Renal pelvis (tissue), 4 donors: ENCODE results near the gene KRTAP22-1. TPM values are rescaled to one million over a fixed set of nuclear protein-coding genes. Genes with fewer than 3 reads are reported as not detected.

Experiments
- DNase-seq: peaks from one replicate; pipeline ENCODE4 v3.0.0-alpha.2; 2013
- polyA plus RNA-seq, 3 donors: library from polyadenylated mRNA; unstranded; fragments of 120-200 nt; gene quantifications; one replicate each; pipeline ENCODE4 v1.2.1, GENCODE V29; 2013; ENCODE audit not compliant: insufficient read length in 3 of 3

KRTAP22-1 gene
- polyA plus RNA-seq, 3 donors: not detected

DNA sequence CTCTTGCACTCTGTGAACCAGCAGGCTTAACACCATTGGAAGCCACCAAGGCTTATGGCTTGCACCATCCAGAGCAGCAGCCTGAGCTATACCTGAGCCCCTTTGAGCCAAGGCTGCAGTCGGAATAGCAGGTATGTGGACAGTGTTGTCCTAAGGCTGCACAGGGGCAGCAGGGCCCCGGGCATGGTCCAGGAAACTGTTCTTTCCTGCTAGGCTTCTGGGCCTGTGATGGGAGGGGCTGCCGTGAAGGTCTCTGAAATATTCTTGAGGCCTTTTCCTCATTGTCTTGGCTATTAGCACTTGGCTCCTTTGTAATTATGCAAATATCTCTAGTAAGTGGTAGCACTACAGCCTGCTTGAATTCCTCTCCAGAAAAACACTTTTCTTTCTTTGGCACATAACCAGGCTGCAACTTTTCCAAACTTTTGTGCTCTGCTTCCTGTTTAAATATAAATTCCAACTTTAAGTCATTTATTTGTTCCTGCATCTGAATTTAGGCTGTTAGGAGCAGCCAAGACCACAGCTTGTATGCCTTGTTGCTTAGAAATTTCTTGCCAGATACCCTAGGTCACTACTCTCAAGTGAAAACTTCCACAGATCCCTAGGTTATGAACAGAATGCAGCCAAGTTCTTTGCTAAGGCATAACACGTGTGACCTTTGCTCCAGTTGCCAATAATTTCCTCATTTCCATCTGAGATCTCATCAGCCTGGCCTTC, 24.7 kb downstream of the KRTAP22-1 start:
- DNase-seq: no peak

GRCh38 chr21:30628109-30628508, 27.2 kb downstream of the KRTAP22-1 start:
- DNase-seq: no peak

- no peak for DNase-seq
Observed at GRCh38 chr21:30629200-30629599, 28.3 kb downstream of the KRTAP22-1 start.

DNA sequence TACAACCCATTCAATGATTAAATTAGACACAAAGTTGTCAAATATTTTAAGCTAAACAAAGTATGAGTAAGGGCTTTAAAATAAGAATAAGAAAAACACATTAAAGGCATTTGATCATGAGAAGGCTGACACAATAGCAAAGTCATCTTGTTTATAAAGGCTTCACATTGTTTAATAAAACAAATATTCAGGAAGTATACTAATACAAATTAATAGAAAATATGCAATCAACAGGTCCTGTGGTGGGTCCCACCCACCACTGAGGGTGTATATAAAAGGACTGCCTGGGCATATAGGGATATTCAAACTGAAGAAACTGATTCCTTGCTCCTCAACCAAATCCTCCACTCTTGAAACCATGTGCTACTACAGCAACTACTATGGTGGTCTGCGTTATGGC, 34.0 kb downstream of the KRTAP22-1 start, which contains the start of gene KRTAP20-2:
KRTAP20-2 (plus strand) TSS at position 301 of the 400 bp plus-strand sequence; CDS start at position 359, 58 bp downstream.
- no peak for DNase-seq

DNA sequence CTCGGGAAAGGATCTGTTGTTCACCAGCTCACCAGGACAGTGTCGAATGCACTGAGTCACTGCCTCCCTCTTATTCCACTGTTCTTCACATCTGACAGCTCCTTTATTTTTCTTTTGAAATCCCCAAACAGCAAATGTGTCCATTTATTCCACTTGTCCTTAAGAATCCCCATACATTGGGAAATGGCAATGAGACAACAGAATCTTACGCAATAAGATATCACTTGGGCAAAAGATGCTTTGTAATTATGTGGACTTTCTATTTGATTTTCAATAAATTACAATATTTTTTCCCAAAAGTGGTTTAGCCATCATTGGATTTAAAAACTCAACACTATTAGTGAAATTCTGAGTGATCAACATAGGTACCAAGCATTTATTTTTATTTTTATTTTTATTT, 37.8 kb downstream of the KRTAP22-1 start:
- no peak for DNase-seq

DNA sequence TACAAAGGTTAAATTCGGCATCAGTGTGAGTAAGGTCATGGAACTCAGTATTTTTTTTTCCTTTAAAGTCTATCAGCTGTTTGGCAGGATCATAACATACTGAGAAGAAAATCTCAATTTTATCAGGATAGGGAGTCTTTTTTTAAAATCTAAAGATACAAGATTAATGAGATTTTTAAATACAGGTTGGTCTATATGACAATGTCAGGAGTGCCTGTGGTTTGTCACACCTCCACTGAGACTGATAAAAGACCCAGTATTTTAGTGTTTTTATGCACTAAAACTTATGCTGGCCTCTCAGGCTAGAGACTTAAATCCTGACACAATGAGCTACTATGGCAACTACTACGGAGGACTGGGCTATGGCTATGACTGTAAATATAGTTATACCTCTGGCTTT, 41.7 kb downstream of the KRTAP22-1 start, which contains the start of gene KRTAP20-3:
KRTAP20-3 (plus strand) TSS at position 301 of the 400 bp plus-strand sequence.
- no peak for DNase-seq

DNA sequence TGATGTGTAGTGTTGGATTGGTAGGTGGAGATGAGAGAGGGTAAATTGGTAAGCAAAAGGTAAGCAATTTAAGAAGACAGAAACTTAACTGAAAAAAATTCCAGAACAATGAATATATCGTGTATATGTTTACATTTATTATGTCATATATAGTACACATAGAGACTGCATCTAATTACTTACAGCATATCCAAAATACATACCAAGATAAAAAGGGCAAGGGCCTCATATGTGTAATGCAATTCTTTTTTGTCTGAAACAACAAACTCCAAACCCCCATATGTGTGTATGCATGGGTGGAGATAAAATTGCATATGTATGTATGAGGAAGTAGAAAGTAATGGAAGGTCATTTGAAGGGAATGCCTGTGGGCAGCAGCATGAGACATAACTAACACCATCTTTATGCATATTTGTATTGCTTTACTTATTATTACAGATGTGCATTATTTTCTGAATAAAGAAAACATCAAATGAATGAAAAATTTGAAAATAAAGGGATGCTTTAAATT, 46.1 kb downstream of the KRTAP22-1 start:
- no peak for DNase-seq

Other genes starting within 250 kb of the KRTAP22-1 start
- gene KRTAP13-2, start 228.8 kb upstream of the KRTAP22-1 start, polyA plus RNA-seq: not detected
- gene KRTAP13-1, start 205.1 kb upstream of the KRTAP22-1 start, polyA plus RNA-seq: not detected
- gene KRTAP13-3, start 175.2 kb upstream of the KRTAP22-1 start, polyA plus RNA-seq: not detected
- gene KRTAP13-4, start 170.9 kb upstream of the KRTAP22-1 start, polyA plus RNA-seq: not detected
- not detected for gene KRTAP15-1, start 160.8 kb upstream of the KRTAP22-1 start, polyA plus RNA-seq
- not detected for gene KRTAP19-1, start 120.7 kb upstream of the KRTAP22-1 start, polyA plus RNA-seq
- not detected for gene KRTAP19-2, start 113.7 kb upstream of the KRTAP22-1 start, polyA plus RNA-seq
- not detected for gene KRTAP19-3, start 109.1 kb upstream of the KRTAP22-1 start, polyA plus RNA-seq
- not detected for gene KRTAP19-4, start 103.9 kb upstream of the KRTAP22-1 start, polyA plus RNA-seq
- gene KRTAP19-5, start 98.9 kb upstream of the KRTAP22-1 start, polyA plus RNA-seq: not detected
- not detected for gene KRTAP19-6, start 59.2 kb upstream of the KRTAP22-1 start, polyA plus RNA-seq
- not detected for gene KRTAP19-7, start 39.8 kb upstream of the KRTAP22-1 start, polyA plus RNA-seq
- not detected for gene KRTAP22-2, start 10.7 kb upstream of the KRTAP22-1 start, polyA plus RNA-seq
- gene KRTAP6-3, start 8.6 kb upstream of the KRTAP22-1 start, polyA plus RNA-seq: not detected
- gene KRTAP6-2, start 2.2 kb upstream of the KRTAP22-1 start, polyA plus RNA-seq: not detected
- not detected for gene KRTAP6-1, start 12.8 kb downstream of the KRTAP22-1 start, polyA plus RNA-seq
- gene KRTAP20-1, start 15.3 kb downstream of the KRTAP22-1 start, polyA plus RNA-seq: not detected
- not detected for gene KRTAP20-4, start 19.5 kb downstream of the KRTAP22-1 start, polyA plus RNA-seq
- gene KRTAP20-2, start 34.1 kb downstream of the KRTAP22-1 start, polyA plus RNA-seq: not detected
- gene KRTAP20-3, start 41.8 kb downstream of the KRTAP22-1 start, polyA plus RNA-seq: not detected
- gene KRTAP21-3, start 117.7 kb downstream of the KRTAP22-1 start, polyA plus RNA-seq: not detected
- not detected for gene KRTAP21-2, start 146.2 kb downstream of the KRTAP22-1 start, polyA plus RNA-seq
- not detected for gene KRTAP21-1, start 154.3 kb downstream of the KRTAP22-1 start, polyA plus RNA-seq
- gene KRTAP8-1, start 212.2 kb downstream of the KRTAP22-1 start, polyA plus RNA-seq: not detected
- not detected for gene KRTAP7-1, start 228.7 kb downstream of the KRTAP22-1 start, polyA plus RNA-seq